ENCODE results near the gene SUSD6. TPM values are rescaled to one million over a fixed set of nuclear protein-coding genes. Genes with fewer than 3 reads are reported as not detected.

SUSD6 gene
- polyA plus RNA-seq, 12 donors, result 14.8 to 28.0 (median 18.7) TPM; not detected in 1

DNA sequence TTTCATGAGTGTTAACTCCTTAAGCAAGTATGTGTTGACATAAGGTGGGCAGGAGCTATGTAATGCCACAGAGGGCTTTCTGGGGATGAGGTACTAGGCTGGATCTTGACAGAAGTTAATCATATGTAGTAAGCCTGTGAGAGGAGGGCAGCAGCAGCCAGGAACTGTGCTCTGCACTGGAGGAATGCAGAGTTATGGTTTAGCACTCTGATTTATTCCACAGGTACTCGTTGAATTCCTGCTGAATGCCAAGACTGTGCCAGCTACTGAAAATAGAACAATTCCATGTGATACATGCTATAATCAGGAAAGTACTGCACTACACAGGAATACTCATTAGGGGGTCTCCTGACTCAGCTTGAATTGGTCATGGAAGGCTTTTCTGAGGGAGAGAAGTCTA is 58.7 kb downstream of the SUSD6 start:
- DNase-seq, result no peak

DNA sequence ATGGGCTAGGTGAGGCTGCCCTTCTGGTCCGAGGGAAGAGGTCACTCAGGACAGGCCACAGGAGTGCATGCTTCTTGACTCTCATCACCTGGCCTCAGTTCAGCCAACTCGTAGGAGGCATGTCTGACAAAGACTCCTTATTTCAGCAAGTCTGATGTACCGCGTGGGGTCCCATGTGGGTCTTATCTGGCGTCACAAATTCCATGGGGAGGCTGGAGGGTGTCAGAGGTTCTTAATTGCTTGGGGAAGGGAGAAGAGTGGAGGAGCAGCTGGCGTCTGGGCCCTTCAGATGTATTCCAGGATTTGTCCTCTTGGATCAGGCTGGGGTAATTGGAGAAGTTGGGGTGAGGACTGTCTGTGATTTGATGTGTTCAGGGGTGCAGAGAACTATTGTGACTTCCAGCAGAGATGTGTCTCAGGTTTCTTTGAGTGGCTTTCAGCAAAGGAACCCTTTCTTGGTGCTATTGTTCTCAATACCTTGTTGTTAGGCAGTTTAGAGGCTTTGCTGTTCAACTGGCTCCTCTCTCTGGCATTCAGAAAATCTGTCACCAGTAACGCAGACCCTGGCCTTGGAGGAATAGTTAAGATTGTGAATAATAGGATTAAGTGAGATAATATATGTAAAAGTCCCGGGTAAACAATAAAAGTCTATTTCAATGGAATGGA is 60.1 kb downstream of the SUSD6 start:
- no peak for DNase-seq

DNA sequence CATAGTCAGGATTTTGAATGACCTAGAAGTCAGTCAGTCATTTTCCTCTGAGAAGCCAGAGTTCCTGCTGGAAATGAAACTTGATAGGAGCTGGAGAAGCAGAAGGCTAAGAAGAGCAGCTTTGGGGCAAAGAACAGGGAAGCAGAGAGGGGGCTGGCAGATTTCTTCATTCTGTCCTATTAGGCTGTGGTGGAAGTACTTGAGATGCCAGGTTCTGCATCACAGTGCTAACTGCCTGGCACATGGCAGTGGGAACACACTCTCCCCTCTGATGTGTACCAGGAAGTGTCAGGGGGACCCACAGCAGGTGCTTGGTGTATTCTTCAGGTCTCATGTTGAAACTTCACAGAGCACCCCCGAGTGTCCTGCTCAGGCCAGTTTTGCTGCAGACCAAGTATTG is 61.0 kb downstream of the SUSD6 start:
- DNase-seq, result no peak

DNA sequence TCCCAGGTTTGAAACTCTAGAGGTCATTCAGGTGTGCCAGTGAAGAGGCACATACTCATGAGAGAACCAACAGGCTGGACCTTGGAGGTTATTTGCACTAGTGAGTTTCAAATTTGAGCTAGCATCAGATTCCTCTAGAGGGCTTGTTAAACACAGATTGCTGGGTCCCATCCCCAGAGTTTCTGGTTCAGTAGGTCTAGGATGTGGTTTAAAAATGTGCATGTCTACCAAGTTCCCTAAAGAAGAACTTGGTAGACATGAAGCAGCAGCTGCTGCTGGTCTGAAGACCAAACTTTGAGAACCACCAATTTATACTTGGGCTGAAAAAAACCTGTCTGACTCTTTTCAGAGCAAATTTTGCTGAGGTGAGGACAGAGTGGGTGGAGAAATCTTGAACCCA is 61.7 kb downstream of the SUSD6 start:
- no peak for DNase-seq

DNA sequence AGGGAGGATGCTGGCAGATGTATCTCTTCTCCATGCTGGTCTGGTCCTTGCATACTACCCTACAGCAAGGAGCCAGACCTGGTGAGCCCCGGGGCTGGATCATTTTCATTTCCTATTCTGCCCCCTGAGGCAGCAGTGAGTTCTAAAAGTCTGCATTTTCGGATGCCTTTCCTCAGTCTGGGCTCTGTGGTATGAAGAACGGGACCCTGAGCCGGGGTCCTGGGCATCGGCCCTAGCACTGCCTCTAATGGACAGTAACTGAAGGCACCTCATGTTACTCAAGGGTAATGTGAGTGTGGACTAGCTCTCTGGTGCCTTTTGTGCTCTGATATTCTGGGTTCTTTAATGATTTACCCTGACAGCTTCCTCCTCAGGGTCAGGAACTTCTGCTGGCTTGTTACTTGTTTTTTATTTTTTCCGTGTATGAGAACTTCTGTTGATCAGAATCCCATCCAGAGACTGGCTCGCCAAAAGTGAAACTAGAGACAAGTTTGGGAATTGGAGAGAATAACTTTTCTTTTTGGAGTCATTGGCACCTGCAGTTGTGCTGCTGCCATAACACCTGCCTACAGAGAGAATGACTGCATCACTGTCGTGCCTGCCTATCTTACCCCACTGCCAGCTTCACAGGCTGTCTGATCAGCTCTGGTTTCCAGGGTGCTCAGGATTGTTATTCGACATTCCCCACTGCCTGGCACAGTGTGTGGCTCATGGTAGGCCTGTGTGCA is 62.3 kb downstream of the SUSD6 start:
- DNase-seq, result no peak

DNA sequence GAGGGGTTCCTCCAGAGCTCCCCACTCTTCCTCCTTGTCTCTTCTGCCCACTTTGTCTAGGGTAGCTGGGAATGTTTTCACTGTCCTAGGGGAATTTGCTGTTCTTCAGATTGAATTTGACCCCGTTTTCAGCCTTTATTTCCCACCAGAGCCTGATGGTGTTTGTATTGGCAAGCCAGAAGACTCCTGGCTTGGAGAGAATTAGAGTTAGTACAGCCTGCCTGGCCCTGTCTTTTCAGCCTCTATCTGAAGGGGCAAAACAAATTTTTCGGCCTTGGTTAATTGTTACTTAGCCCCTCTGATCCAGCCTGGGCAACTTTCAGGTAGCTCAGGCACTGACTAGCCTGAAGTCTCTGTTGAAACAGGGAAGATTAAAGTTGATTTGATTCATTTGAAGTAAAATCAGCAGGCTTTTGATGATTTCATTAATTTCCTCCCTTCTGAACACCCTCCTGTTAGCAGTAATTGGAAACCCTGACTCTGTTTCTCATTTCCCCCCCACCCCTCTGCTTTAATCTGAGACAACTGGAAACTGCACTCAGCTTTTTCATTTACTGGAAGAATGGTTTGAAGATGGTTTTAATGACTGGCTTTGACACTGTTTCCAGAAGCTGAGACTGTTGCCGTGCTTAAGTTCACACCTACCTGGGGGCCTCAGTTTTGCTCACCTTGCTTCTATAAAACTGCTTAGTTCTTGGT is 63.3 kb downstream of the SUSD6 start:
- no peak for DNase-seq

DNA sequence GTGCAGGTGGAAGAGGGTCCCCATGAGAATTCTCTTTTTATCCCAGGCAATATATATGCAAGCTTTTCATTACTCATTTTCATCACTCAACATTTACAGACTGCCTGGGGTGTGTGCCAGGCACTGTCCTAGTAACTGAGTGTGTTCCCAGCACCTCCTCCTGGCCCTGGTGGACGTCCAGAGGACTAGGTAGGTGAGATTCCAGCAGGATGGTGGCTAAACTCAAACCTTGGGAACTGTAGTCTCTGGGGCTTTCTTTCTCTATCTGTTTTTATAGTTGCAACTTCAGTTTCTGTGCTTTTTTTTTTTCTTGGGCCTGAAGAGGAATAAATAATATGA is 63.8 kb downstream of the SUSD6 start:
- no peak for DNase-seq

DNA sequence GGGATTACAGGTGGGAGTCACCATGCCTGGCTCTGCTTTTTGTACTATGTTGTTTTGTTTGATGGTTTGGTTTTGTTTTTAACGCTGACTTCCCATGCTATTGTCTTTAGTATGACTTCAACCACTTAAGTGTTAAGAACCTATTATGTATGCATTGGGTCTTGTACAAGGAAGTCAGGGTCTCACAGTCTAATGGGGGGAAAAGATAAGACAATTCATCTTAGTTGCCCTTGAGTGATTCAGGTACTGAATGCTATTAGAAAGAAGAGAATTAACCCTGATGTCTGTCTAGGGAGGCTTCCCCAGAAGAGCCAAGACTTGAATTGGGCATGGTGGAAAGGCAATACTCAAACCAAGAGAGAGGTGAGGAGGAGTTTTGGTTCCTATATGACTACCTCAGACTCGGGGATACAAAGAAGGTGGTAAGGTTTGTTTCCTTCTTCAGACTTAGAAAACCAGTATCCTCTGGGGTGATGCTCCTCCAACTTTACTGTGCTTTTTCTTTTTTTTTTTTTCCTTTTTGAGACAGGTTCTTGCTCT is 64.6 kb downstream of the SUSD6 start:
- DNase-seq, result no peak

DNA sequence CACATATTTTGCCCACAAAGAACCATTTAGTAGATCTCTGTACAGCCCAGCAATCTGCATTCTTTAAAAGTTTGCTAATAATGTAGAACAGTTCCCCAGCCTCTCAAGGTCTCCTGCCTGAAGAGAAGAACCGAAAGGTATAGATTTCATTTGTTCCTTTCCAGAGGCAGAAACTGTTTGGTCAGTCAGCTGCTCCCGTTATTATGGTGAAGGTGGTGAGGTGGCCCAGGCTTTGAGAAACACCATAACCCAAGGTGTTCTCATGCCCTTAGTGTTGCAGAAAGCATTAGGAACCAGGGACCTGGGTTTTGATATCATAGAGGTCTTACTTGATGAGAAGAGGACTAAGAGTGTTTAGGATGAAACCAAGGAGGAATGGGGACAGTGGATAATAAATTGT is 65.3 kb downstream of the SUSD6 start:
- DNase-seq, result no peak

DNA sequence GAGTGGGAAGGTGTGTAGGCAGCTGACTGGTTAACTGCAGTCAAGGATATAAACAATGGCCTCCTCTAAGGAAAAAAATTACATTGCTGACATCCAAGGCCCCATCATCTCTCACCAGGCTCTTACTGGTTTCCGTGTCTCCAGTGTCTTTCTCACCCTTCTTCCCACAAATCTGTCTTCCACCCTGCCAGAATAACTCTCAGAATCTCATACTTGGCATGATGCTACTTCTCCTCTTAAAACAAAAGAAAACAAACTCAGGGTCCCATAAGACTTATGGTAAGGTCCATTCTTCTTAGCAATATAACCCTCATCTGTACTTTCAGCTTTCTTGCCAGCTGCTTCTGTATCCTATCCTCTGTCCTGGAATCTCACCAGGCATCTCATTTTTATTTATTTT is 68.9 kb downstream of the SUSD6 start:
- DNase-seq, result no peak

DNA sequence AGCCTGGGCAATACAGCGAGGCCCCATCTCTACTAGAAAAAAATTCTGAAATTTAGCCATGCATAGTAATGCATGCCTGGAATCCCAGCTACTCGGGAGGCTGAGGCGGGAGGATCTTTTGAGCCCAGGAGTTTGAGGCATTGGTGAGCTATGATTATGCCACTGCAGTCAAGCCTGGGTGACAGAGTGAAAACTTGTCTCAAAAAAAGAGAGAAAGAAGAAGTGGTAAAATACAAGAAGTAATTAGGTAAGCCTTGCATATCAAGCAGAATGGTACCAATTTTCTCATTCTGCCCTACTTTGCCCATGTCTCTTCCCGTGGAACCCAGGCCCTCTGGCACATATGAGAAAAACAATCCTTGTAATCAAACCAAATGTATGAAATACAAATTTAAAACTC is 70.7 kb downstream of the SUSD6 start:
- no peak for DNase-seq

DNA sequence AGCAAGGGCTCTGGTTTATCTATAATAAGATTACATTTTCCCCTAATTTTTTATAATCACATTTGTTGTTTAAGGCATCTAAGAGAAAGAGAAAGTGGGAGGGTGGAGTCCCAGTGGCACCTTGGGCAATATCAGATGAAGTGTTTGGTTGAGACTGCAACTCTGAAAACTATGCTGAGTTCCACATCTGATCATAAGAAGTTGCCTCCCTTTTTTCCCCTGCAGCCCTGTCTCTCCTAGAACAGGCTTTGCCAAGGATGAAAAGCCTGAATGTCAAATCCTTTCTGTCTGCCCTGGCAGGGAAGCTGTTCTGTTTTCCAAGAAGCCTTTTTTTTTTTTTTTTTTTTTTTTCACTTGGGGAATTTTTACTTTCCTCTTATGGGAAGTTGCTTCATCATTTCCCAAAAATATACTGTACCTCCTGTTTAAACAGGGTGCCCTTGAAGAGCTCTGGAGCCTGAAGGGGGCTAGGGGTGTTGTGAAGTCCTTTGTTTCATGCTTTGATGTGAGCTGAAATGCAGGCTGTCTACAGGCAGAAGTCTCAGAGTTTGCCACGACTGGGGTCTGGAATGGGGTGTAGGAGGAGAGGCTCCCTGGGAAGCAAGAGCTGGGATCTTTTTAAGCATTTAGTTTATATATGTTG is 71.3 kb downstream of the SUSD6 start:
- DNase-seq, result no peak

DNA sequence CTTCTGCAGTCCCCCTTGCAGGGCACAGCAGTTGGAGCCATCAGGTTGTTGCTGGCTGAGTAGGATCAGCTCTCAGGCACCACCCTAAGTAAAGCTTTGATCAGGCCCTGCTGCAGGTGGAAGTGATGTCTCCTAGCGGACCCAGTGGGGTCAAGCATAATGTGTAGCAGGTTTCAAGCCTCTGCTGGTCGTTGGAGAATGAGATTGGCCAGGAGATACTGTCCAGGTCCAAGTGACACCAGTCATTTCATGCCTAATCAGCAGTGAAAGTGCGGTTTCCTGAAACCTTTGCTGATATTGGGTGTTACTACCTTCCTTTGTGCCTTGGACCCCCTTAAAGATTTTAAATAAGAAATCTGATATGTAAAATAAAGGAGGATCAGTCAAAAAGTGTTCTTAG is 72.6 kb downstream of the SUSD6 start:
- DNase-seq, result no peak

DNA sequence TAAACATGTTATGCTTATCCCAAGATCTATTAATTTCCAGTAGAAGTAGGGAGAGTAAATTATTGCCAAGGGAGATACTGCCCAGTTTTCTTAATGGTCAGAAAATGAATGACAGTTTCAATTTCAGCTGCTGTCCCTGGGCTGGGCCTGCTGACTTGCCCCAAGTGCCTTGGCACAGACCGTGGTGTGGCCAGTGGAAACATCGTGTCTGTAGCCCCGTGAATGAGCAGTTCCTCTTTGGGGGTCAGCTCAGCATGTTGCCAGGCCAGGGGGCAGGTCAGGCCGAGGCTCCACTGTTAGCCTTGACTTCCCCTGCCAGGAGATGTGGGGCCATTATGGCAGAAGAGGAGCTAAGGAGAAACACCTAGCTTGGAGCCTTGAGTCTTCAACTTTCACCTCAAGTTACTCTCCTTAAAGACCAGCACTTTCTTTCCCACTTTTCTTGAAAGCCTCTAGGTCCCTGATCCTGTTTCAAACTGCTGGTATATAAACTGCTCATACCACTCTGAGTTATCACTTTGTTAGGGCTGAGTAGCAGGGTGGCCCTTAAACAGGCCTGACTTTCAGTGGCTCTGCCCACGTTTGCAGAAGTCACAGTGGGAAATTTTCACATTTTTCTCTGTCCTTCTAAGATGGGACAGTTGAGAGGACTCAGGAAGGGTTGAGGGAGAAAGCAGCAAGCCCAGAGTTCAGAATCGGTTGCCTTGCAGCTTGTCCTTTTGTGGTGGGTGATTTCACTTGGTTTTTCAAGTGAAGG is 73.2 kb downstream of the SUSD6 start:
- DNase-seq, result no peak

DNA sequence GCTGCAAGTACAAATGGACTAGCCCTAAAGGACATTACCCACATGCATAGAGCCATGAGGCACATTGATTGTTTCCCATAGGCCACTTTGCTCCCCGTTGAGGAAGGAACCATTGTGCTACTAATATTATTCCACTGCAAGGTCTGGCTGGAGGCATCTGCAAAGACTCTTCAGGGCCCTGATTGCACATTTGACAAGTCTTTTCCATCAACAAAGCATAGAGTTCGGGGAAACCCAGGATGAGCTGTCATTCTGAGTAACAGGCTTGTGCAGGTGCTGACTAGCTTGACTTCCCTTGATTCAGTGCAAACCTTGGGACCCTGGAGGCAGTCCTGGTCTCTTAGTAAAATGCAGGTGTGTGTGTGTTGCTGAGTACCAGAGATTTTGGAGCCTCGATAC is 73.8 kb downstream of the SUSD6 start:
- DNase-seq, result no peak

DNA sequence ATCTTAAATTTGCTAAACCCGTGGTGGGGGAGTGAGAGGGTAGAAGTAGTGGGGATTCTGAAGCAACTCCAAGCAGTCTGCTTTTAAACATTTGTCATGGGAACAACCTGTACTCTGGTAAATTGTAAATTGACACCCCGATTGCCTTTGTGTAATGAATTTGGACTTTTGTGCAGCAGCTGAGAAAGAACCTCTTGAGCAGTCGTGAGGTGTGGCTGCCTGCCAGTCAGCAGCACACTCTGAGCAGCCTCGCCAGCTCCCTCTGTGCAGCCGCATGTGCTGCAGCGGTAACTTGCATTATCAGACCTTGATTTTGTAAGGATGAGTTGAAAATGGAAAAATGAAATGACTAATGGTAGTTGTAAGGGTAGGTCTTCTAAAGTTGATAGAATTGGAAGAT is 74.3 kb downstream of the SUSD6 start:
- peak; percentile 58 for DNase-seq

DNA sequence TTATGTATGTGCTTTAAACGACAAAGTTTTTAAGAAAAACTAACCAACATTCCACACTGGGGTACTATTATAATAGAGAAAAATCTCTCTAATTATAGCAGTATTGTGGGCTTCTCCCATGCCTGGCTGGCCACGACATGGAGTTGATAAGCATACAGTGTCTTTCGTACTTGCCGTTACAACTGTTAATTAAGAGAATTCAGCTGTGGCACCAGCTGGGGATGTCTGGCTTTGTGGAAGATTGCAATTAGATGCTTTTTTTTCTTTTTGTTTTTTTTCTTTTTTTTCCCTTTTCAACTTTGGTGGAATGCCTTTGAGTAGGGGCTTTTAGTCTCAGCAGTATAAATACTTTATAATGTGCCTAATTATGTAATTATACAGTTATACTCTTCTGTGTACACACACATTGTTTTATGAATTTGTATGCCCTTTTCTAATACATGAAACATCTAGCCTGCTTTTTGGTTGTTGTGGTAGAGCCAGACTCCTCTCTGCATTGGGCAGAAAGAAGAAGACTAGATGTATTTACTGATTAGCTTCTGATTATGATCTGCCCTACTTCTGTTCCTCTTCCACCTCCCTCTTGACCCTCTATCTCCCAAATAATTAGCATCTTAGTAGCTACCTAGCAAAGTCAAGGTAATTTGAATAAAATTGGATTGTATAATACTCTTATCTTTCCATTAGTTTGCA is 76.4 kb downstream of the SUSD6 start:
- DNase-seq, result no peak

DNA sequence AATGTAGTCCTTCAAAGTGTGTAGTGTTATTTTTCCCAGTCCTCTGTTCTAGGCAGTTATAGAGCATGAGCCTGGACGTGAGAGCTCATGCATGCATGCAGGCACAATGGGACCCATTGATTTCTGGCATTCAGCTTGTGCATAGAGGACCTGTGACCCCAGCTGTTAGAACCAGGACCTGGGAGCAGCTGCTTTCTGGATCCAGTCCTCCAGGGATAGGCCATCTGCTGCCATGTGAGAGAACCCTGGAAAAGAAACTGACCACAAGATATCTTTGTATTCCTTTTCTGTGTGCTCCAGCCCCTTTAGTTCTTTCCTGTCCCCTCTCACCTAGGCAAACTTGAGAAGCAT is 76.9 kb downstream of the SUSD6 start:
- DNase-seq, result no peak

DNA sequence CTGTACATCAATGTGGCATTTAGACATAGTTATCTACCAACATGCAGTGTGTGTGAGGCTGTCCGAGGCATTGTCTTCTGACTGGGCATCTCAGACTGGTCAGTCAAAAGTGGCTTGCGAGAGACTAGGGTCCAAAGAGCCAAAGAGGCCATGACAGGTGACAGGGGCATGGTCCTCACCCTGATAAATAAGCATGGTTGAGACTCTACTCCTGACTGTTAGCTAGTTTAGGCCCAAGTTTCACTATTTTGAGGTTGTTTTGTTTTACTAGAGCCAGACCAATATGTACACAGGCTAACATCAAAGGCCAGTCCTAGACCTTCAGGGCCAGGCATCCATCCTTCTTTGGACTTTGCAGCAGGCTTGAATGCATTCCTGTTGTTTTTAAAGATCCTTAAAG is 78.6 kb downstream of the SUSD6 start:
- no peak for DNase-seq

DNA sequence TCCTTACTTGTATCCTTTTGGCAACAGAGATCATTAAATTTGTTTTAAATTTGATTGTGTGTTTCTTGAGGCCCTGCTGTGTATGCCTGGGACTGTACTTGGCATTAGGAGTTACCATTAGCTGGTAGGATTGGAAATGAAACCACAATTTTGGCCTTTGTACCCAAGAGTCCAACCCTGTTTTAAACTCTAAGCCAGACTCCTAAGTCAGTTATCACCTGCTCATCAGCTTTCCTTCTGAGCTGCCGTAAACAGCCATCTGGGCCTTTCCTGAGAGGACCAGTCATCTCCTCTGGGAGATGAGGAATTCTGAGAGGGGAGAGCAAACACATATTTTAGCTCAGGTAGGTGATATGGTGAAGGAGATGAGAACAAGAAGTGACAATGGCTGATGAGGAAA is 81.2 kb downstream of the SUSD6 start:
- DNase-seq, result no peak

DNA sequence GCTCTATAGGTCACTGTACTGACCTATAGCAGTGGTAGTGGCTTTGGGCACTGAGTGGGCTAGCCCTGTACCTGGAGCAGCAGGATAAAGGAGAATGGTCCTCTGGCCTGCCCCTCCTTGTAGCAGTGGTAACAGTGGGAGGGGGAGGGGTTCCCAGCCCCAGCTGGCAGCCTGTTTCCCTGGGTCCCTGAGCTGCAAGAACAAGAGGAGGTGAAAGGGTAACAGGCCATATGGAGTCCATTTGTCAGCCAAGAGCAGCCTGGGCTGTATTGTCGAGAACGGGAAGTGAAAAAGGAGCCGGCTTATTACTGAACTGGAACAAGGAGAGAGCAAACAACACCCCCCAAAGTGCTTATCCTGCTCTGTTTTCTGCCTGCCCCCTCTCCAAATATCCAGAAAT is 81.7 kb downstream of the SUSD6 start:
- DNase-seq, result peak; percentile 55

Measured in muscle of arm (tissue), 12 donors.